ENCODE data around the gene KIFC3.

GRCh38 chr16:57807968-57808528 is 5.8 kb upstream of the KIFC3 start:
- TF ChIP-seq CTCF (IDR thresholded peaks at IDR 0.05) (no peak), POLR2A (IDR thresholded peaks at IDR 0.05) (peak in 1 of 2 donors; percentile 27)

All from heart left ventricle (tissue), 13 donors.